Stimulated activated CD8-positive, alpha-beta memory T cell treated with anti-CD3 and anti-CD28 coated beads, Interleukin-4, amount 100 ng/mL, for 4 hours (primary cell): ENCODE measurements around the gene GEMIN5.
"Not testable (repeated sequence)": the region's sequence is repeated elsewhere in the genome, so short reads cannot be mapped to it uniquely, and the experiment has no call there.

Experiments used
- DNase-seq, 2 donors: peaks; one replicate each; pipeline ENCODE4 v3.0.0-alpha.2; 2020; ENCODE audit warnings: low read depth in 2 of 2, low spot score in 1 of 2

Gene GEMIN5

GRCh38 chr5:154940772-154941620, 3.0 kb upstream of the GEMIN5 start, which contains the start of gene MRPL22:
Gene MRPL22 (plus strand): TSS chr5:154941073. CDS start chr5:154941111, 38 bp downstream.
- DNase-seq = peak; percentile 87

GRCh38 chr5:154940375-154940771, 2.4 kb upstream of the GEMIN5 start:
- DNase-seq = no peak

- not testable (repeated sequence) for DNase-seq
Measured at GRCh38 chr5:154939387-154939786, 1.4 kb upstream of the GEMIN5 start.

GRCh38 chr5:154937186-154937717, 759 bp downstream of the GEMIN5 start:
- no peak for DNase-seq

DNA sequence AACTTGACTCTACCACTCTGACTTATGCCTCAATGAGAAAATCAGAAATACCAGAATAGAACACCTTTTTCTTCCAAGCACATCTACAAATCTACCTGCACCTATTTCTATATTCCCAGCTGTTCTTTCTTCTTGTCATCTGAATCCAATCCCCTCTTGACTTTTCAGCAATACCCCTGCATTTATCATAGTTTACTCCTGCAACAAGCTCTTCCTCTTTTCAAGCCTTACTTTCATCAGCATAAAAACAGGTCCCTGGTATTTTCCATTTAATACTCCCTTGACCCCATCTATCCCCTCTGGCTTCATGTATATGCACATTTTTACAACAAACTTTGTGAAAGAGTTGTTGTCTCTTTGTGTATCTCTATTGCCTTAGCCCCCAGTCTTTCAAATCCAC, 3.1 kb downstream of the GEMIN5 start:
- no peak for DNase-seq

DNA sequence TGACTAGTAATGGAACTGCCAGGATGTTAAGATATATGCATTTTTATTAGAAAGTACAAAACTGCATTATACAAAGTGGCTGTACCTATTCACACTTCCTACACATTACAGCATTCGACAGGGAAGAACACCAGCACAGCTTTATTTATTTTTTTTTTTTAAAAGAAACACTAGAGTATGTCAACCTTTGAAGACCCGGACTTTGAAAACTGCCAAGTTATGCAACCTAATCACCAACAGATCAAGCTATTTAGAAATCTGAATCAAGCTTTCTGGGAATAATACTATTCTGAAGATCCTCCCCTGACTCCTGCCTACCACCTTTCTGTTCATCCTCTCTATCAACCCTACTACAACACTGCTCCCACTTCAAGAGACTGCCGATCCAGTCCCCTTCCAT, 4.5 kb downstream of the GEMIN5 start:
- DNase-seq = no peak

GRCh38 chr5:154923441-154924430, 14.3 kb downstream of the GEMIN5 start:
- no peak for DNase-seq

- no peak for DNase-seq
Measured at GRCh38 chr5:154917757-154918156, 20.3 kb downstream of the GEMIN5 start.

- DNase-seq = no peak
Measured at GRCh38 chr5:154916874-154917273, 21.1 kb downstream of the GEMIN5 start.

GRCh38 chr5:154905601-154906000, 32.4 kb downstream of the GEMIN5 start:
- DNase-seq = not testable (repeated sequence)

- no peak for DNase-seq
Measured at GRCh38 chr5:154901913-154902312, 36.1 kb downstream of the GEMIN5 start.

DNA sequence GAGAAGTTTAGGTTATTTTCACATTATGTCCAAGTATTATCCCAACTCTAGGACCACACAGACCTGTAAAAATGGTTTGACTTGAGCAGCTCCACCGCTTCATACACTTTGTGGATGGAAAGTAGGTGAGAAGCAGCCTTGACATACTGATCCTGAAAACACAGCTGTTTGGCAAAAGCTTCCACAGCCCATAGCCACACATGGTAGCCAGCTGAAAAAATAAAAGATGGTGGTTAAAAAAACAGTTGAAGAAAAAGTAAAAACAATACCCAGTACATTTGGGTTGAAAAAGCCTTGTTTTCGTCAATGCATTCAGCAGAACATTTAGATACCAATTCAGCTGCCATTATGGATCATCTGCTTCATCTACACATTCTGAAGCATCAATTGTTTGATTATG, 36.7 kb downstream of the GEMIN5 start:
- no peak for DNase-seq

GRCh38 chr5:154900066-154900465, 37.9 kb downstream of the GEMIN5 start:
- no peak for DNase-seq

DNA sequence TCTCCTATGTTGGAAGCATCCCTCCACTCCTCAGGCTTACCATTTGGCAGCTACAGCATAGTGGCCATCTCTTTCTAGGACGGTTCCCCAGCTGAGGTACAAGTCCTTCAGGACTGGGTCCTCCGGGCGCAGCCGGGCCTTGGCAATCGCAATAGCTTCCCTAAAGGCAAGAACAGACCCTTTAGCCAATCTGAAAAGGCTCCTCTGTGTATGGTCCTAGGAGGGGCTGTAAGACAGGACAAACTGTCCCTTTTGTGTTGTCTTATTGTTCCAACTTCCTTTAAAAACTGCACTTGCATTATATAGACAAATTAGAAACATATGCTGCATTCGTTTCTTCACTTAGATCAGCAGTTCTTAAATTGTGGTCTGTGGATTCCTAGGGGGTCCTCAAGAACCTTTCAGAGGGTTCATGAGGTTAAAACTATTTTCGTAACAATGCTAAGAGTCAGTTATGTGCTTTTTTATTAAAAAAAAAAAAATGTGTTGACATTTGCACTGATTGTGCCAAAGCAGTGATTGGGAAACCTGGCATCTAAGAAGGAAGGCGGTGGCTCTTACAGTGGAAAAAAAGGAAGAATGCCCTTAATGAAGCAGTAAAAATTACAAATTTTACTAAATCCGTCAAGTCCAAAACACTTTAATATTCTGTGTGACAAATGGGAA, 38.7 kb downstream of the GEMIN5 start:
- DNase-seq = no peak

GRCh38 chr5:154898210-154898609, 39.8 kb downstream of the GEMIN5 start:
- DNase-seq = no peak

DNA sequence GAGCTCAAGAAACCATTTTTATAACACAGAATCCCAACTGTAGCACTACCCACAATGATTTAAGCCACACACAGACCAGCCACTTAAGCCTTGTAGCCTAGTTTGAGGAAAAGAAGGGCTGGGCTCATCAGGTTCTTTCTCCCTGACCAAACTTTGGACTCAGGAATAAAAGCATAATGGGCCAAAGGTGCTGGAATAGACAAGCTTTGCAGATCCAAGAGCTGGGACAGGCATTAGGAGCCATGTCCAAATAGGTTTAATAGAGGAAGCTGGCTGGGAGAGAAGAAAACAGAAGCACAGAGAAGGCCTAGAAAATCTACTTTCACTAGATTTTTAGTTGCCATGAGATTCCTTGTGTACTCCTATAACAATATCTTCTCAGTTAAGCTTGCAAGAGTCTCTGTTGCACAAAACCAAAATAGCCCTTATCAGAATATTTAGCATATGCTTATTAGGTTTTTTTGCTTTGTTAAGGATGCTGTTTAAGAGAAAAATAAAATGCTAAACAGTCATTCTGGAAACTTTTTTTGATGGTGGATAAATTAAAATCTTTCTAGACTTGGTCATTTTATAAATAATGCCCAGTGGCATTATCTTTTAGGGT, 41.3 kb downstream of the GEMIN5 start:
- no peak for DNase-seq

- no peak for DNase-seq
Measured at GRCh38 chr5:154895606-154896561, 42.1 kb downstream of the GEMIN5 start.

- DNase-seq = no peak
Measured at GRCh38 chr5:154893381-154893780, 44.6 kb downstream of the GEMIN5 start.

- no peak for DNase-seq
Measured at GRCh38 chr5:154892369-154892771, 45.6 kb downstream of the GEMIN5 start.
